Mucosa of descending colon (tissue), 3 donors: ENCODE results near the gene TMEM82. TPM values are rescaled to one million over a fixed set of nuclear protein-coding genes. Genes with fewer than 3 reads are reported as not detected.

Experiments used
- ATAC-seq: fragments of 200-7000 bp; cut with Tn5 transposase; one replicate; pipeline ENCODE4 v1.9.1; 2020; ENCODE audit warnings: mild to moderate bottlenecking, moderate library complexity
- DNase-seq, 3 donors: peaks; one replicate each; pipeline ENCODE4 v3.0.0-alpha.2; 2020
- H3K36me3 ChIP-seq: fragments of 200-600 bp; one replicate; pipeline ENCODE4 v1.8.0; 2021; ENCODE audit warnings: low read depth, mild to moderate bottlenecking
- H3K4me1 ChIP-seq: fragments of 200-600 bp; one replicate; pipeline ENCODE4 v1.8.0; 2021; ENCODE audit warnings: low read depth, mild to moderate bottlenecking
- H3K4me3 ChIP-seq: fragments of 200-600 bp; one replicate; pipeline ENCODE4 v1.8.0; 2021; ENCODE audit warnings: mild to moderate bottlenecking
- H3K9me3 ChIP-seq: fragments of 200-600 bp; one replicate; pipeline ENCODE4 v1.8.0; 2021; ENCODE audit warnings: mild to moderate bottlenecking
- CTCF ChIP-seq: fragments of 200-600 bp; IDR thresholded peaks from one replicate; pipeline ENCODE4 v1.8.0; 2022; ENCODE audit warnings: antibody characterized with exemption, mild to moderate bottlenecking
- intact Hi-C, 2 donors: fragments of 100-400 bp; cut with DNase I in 1 of 2; cut with micrococcal nuclease in 1 of 2; formaldehyde crosslinking; loops; one replicate each; pipeline versions ENCODE4 v1.11.0 to v1.11.1; 2022; cut with DNase I, micrococcal nuclease
- total RNA-seq, 3 donors: library from RNA; stranded (reverse); fragmentation: NEBNext Ultra II Directional in 2 of 3; extraction: Animal tissue kit (Norgen Biotek cat#: 25700) in 2 of 3; gene quantifications; one replicate each; pipeline versions ENCODE4 v1.2.1 to v1.2.4, GENCODE V29; 2021 to 2023
- donor health status: DM: no; HTN: no; CAD: no; lungs with moderate emphysema.
- donor health status: DM: no; HTN: no; CAD: no.
- donor health status: DM: no; HTN: yes; CAD: no.

The TMEM82 gene
- total RNA-seq, 3 donors from 2014 or later = 8.0 to 19.7 (median 16.8) TPM

DNA sequence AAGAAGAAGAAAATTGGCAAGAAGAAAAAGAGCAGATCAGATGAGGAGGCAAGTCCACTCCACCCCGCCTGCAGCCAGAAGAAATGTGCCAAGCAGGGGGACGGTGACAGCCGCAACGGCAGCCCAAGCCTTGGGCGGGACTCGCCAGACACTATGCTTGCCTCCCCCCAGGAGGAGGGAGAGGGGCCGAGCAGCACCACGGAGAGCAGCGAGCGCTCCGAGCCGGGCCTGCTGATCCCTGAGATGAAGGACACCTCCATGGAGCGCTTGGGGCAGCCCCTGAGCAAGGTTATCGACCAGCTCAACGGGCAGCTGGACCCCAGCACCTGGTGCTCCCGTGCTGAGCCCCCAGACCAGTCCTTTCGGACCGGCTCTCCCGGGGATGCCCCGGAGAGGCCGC lies 15.3 kb upstream of the TMEM82 start:
- DNase-seq = no peak
- H3K4me3 ChIP-seq = no peak overlapping the region
- no peak for ATAC-seq
- no peaks in the 10 kb centered on the region for H3K9me3 ChIP-seq
- peaks cover 7% of the 10 kb centered on the region for H3K36me3 ChIP-seq
- H3K4me1 ChIP-seq = no peaks in the 10 kb centered on the region
- TF ChIP-seq CTCF = no peak
- intact Hi-C loops = no loop called here

DNA sequence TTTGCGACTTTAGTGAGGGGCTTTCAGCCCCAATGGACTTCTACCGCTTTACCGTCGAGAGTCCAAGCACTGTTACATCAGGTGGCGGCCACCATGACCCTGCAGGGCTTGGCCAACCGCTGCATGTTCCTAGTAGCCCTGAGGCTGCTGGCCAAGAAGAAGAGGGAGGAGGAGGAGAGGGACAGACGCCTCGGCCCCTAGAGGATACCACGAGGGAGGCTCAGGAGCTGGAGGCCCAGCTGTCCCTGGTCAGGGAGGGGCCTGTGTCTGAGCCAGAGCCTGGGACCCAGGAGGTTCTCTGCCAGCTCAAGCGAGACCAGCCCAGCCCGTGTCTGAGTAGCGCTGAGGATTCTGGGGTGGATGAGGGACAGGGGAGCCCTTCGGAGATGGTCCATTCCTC lies 14.9 kb upstream of the TMEM82 start:
- DNase-seq = no peak
- intact Hi-C loops = no loop called here

GRCh38 chr1:15727866-15728534 lies 14.3 kb upstream of the TMEM82 start:
- DNase-seq (no peak), ATAC-seq (no peak)
- H3K36me3 ChIP-seq = peaks cover 7% of the 10 kb centered on the region
- no peak overlapping the region for H3K4me3 ChIP-seq
- H3K4me1 ChIP-seq = no peaks in the 10 kb centered on the region
- intact Hi-C loops = no loop called here
- no peak for TF ChIP-seq CTCF
- H3K9me3 ChIP-seq = no peaks in the 10 kb centered on the region

More for the DNA sequence above, 14.9 kb upstream of the TMEM82 start:
- Histone ChIP-seq H3K9me3 (no peaks in the 10 kb centered on the region), H3K36me3 (peaks cover 7% of the 10 kb centered on the region), H3K4me1 (no peaks in the 10 kb centered on the region), H3K4me3 (no peak overlapping the region)
- TF ChIP-seq CTCF = no peak
- ATAC-seq = no peak

GRCh38 chr1:15728937-15729657 lies 13.2 kb upstream of the TMEM82 start:
- no peak for TF ChIP-seq CTCF
- ATAC-seq (no peak), DNase-seq (no peak)
- Histone ChIP-seq H3K4me1 (no peaks in the 10 kb centered on the region), H3K4me3 (no peak overlapping the region), H3K36me3 (peaks cover 7% of the 10 kb centered on the region), H3K9me3 (no peaks in the 10 kb centered on the region)
- intact Hi-C loops = no loop called here

DNA sequence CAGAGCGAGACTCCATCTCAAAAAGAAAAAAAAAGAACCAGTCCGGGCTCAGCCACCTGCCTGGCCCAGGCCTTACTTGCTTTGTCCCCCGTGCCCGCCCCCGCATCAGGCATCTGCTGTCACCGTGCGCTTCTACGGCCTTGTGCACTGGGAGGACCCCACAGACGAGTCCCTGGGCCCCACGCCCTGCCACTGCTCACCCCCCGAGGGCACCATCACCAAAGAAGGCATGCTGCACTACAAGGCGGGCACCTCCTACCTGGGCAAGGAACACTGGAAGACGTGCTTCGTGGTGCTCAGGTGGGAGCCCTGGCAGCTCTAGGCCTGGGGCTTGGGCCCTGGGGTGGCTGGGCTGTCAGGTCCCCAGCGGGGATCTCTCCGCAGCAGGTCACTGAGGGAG lies 11.9 kb upstream of the TMEM82 start:
- intact Hi-C loops = no loop called here
- DNase-seq = no peak
- Histone ChIP-seq H3K9me3 (no peaks in the 10 kb centered on the region), H3K36me3 (peaks cover 7% of the 10 kb centered on the region), H3K4me3 (no peak overlapping the region), H3K4me1 (peaks cover 5% of the 10 kb centered on the region)
- no peak for TF ChIP-seq CTCF
- ATAC-seq = no peak
